ENCODE measurements around the gene SLCO3A1. TPM values are rescaled to one million over a fixed set of nuclear protein-coding genes. Genes with fewer than 3 reads are reported as not detected.
A peak's percentile ranks its signal among the peaks of the same experiment; 100 is the strongest.

Gene SLCO3A1
- total RNA-seq, 1 experiment from 2014 or later: 1.7 TPM

DNA sequence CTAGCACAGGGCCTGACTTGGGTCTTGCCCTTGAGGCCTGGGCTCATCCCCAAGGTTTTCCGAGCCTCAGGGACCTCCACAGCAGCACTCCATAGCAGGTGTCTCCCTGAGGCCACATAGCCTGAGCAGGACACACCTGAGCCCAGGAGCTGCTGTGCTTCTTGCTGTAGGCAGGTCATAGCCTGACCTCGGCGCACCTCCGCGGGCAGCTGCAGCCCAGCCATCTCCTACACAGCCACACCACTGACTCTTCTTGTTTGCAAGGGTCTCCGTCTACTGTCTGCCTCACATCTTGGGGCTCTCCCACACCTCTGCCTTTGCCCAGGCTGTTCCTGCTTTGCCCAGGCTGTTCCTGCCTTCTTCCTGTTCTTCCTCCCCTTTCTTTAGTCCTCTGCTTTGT, 224.8 kb downstream of the SLCO3A1 start:
- no peak for DNase-seq (ENCODE audit: low read depth, low spot score)
- in situ Hi-C loops (cut with HindIII; ENCODE audit: low pct_unique_long_range_greater_than_20kb, low sequenced_read_pairs): no loop called here

DNA sequence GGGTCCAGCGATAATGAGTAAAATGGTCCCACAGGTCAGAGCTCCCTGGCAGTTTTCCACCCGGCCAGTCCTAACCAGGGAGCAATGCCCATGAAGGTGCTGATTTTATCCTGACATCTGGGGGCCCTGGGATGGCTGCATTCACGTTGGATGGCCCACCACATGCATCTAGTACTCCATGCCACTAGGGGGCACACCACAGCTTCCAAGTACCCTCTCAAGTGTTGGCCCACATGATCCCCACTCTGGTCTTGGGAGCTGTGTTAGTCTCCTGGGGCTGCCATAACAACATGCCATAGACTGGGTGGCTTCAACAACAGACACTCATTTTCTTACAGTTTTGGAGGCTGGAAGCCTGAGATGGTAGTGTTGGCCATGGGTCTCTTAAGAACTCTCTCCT, 225.5 kb downstream of the SLCO3A1 start:
- DNase-seq (ENCODE audit: low read depth, low spot score): peak; percentile 53

DNA sequence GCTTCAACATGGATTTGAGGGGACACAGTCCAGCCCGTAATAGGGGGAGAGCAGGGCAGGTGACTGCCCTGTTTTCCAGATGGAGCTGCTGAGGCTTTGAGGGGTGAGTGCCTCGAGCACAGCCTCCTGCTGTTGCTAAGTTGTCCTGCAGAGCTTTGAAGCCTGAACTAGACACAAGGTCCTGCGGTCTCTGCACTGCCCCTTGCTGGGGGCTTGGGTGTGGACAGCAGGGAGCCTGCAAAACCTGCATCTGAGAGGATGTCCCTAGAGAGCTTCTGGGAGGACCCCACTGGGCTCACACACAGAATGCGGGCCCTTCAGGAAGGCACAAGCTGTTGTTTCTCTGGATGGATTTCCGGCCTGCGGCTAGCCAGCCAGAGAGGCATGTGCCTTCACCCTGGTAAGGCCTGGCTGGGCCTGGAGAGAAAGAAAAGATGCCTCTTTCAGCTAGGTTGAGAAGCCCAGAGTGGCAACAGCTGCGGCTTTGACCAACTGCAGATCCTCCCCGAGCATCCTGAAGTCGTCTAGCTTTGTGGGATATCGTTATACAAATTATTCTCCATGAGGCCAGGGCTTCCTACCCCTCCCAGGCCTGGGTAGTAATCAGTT, 226.2 kb downstream of the SLCO3A1 start:
- no peak for DNase-seq (ENCODE audit: low read depth, low spot score)
- in situ Hi-C loops (cut with HindIII; ENCODE audit: low pct_unique_long_range_greater_than_20kb, low sequenced_read_pairs): no loop called here

More for the DNA sequence above, 225.5 kb downstream of the SLCO3A1 start:
- in situ Hi-C loops (cut with HindIII; ENCODE audit: low pct_unique_long_range_greater_than_20kb, low sequenced_read_pairs): no loop called here

DNA sequence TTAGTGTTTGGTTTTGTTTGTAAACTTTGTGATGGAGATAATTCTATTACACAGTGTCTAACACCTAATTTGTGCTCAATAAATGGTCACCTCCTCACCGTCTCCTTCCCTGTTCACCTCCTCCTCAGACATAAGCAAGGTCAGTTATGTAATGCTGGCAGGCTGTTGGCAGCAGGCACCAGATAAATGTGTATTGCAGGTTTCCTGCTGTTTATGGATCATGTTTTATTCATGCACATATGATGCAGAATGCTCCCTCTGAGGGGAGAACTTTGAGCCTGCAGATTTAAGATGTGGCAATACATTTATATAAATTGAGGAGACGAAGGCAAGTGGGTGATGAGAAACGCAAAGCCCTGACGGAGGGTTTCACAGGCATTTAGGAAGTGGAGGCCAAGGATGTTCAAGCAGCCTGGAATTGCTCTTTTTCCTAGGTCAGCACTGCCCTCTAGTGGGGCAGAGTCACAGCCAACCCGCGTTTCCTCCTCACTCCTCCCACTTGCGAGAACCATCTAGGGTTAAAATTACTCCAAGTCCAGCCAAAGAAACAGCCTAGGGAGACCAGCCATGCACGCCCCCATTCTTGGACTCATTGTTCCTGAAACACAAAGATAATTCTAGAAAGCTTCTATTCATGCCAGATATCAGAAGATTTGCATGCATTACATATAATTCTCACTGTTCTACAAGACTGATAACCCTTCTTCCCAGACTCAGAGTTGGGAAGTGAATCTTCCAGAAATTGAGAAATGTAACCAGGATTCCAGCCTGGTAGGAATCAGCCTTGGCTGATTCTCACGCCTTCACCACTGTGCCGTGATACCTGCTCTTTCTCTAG, 228.7 kb downstream of the SLCO3A1 start:
- peak; percentile 84 for DNase-seq (ENCODE audit: low read depth, low spot score)
- in situ Hi-C loops (cut with HindIII; ENCODE audit: low pct_unique_long_range_greater_than_20kb, low sequenced_read_pairs): no loop called here

DNA sequence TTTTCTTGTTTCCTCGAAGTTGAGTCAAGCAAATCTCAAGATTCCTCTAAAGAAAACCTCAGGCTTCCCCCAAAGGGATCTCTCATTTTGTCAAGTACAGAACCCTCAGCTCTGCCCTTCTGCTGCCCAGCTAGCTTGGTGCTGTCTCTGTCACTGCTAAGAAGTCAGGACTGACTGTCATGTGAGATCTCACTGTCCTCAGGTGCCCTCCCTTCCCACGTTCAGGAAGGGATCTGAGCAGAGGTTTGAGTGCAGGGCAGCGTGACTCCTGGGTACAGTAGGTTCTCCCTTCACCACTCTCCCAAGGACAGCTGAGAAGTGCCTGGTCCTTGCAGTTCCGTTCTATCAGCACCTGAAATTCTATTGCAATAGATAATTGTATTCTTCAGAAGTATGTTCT, 229.7 kb downstream of the SLCO3A1 start:
- DNase-seq (ENCODE audit: low read depth, low spot score): no peak
- in situ Hi-C loops (cut with HindIII; ENCODE audit: low pct_unique_long_range_greater_than_20kb, low sequenced_read_pairs): no loop called here

DNA sequence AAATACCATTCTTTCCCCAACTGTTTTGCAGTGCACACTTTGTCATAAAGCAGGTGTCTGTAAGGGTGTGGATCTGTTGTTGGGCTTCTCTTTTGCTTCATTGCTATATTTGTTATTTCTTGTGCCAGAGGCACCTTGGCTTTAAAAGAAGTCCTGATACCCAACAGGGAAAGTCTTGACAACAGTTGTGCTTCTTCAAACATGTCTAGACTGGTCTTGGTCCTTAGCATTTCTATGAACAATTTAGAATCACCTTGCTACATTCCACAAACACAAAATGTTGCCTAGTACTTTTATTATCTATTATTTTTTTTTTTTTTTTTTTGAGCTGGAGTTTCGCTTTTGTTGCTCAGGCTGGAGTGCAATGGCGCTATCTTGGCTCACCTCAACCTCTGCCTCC, 233.7 kb downstream of the SLCO3A1 start:
- no peak for DNase-seq (ENCODE audit: low read depth, low spot score)
- in situ Hi-C loops (cut with HindIII; ENCODE audit: low pct_unique_long_range_greater_than_20kb, low sequenced_read_pairs): no loop called here

DNA sequence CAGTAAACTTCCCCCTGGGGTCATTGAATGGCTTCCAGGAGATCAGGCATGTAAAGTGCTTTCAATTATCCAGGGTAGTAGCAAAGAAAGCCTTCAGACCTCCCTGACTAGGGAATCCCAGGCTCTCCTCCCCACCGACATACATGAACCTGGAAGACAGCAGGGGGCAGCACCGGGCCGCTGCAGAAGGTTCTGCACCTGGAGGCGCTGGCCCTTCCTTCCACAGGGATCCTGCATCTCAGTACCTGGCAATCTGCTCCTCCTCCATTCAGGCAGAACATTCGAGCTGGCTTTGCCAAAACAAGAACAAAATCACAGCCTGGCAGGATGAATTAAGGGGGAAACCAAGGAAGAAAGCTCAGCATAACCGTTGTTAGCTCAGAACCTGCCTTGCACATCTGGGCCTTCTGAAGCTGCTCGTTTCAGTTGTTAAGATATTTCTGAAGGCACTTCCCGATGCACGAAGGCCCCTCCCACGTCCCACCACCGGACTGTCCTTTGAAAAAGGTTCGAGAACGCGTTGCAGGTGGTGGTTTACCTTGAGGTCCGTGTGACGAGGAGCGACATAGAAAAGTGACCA, 237.7 kb downstream of the SLCO3A1 start:
- DNase-seq (ENCODE audit: low read depth, low spot score): peak; percentile 61
- in situ Hi-C loops (cut with HindIII; ENCODE audit: low pct_unique_long_range_greater_than_20kb, low sequenced_read_pairs): no loop called here

DNA sequence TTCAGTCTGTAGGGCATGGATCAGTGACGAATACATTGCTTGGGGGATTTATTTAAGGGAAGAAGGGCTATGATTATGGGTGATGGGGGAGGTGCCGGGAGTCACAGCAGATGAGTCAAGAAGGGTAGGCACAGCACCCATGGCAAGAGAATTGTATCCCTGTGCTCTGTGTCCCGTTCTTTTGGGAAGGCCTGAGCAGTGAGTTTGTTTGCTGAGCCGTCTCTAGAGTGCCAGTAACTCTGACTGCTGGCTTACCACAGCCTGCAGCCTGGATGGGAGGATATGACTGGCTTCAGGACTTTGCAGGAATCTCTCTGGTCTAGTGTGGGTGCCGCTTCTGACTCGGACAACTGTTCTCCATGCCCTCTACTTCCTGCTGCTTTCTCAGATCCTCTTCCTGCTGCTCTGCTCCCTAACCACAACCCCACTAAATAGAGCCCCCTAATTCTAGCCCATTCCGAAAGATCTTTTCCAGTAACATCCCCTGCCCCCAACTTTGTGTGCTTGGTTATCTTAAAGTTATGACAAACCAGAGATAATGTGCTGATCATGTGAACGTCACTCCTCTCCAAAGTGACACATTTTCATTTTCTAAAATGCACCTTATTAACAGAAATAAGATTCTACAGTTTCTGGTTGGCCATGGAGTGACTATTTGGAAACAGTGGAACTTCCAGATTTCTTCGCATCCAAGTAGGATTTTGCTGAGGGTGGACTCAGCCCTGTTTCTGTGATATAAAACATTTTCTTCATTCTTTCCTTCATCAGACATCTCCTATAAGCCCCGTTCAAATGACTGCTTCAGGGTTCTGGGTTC, 239.0 kb downstream of the SLCO3A1 start:
- DNase-seq (ENCODE audit: low read depth, low spot score): no peak
- in situ Hi-C loops (cut with HindIII; ENCODE audit: low pct_unique_long_range_greater_than_20kb, low sequenced_read_pairs): no loop called here

DNA sequence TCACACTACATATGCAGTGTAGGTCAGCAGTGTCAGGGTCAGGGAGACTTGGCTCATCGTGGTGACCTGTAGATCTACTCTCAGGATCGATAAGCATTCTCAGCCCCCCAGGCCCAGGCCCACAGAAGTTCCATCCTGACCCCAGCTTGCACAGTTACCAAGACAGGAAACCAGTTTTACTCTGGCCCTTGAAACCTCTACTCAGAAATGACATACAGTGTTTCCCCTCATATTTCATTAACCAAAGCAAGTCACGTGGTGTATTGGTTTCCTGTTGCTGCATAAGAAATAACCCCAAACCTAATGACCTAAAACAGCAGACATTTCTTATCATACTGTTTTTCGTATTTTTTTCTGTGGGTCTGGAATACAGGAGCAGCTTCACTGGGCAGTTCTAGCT, 242.2 kb downstream of the SLCO3A1 start:
- in situ Hi-C loops (cut with HindIII; ENCODE audit: low pct_unique_long_range_greater_than_20kb, low sequenced_read_pairs): no loop called here
- DNase-seq (ENCODE audit: low read depth, low spot score): no peak

DNA sequence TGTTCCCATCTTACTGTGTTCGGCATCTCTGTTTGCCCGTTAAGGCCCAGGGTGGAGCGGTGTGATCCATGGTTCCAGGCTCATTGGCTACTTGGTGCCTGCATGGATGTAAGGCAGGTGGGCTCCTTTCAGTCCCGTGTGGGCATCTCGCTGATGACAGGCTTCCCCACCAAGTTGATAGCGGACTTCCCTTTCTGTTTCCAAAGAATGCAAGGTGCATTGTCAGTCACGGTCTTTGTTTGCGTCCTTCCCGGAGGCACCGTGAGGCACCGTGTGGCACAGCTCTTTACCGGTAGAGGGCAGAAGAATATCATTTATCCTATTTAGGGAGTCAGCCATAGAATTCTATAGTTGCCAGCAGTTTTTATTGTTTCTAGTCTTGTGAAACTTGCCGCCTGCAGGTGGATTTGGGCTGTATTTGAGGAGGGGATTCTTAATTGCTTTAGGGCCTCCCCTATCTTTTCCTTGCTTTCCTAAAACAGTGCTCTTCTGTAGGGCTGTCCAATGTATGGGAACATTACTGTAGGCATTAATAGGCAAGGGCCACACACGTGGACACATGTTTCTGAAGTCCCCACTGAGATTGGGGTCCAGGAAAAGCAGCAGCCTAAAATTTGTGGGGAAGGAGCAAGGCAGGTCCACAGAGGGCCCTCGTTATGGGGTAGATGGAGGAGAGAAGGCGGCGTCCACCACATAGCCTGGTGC, 244.1 kb downstream of the SLCO3A1 start:
- in situ Hi-C loops (cut with HindIII; ENCODE audit: low pct_unique_long_range_greater_than_20kb, low sequenced_read_pairs): no loop called here
- peak; percentile 61 for DNase-seq (ENCODE audit: low read depth, low spot score)

DNA sequence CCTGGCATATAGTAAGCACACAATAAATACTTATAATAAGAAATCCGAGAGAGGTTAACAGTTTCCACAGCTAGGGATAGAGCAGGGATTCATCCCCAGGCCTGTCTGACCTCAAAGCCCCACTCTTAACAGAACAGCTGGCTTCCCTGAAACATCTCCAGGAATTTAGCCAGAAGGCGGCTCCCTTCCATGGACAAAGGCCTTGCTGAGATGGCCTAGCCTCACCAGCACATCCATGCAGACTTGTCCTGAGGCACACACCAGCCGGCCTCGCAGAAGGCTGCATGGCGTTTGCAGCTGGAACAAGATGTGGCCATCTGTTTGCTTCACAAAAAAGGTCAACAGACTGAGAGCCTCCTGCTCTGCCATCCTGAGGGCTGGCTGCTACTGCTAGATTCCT, 245.4 kb downstream of the SLCO3A1 start:
- in situ Hi-C loops (cut with HindIII; ENCODE audit: low pct_unique_long_range_greater_than_20kb, low sequenced_read_pairs): no loop called here

DNA sequence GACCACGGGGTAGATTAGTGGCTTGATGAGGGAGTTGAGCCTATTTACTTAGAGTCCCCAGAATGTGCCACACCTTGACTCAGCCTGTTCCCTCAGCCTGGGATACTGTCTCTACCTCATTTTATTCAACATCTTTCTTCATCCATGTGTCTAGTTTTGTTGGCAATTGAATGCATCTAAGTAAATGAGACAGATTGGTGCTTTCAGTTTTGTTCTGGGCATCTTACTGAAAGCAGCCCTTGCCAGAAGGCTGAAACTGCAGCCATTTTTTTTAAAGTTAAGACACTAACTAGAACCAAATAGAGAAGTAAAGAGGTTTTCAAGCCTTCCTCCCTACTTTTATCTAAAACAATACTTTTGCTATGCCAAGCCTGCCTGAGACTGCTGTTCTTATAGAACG, 246.8 kb downstream of the SLCO3A1 start:
- in situ Hi-C loops (cut with HindIII; ENCODE audit: low pct_unique_long_range_greater_than_20kb, low sequenced_read_pairs): no loop called here
- DNase-seq (ENCODE audit: low read depth, low spot score): no peak

More for the DNA sequence above, 245.4 kb downstream of the SLCO3A1 start:
- DNase-seq (ENCODE audit: low read depth, low spot score): peak; percentile 71

DNA sequence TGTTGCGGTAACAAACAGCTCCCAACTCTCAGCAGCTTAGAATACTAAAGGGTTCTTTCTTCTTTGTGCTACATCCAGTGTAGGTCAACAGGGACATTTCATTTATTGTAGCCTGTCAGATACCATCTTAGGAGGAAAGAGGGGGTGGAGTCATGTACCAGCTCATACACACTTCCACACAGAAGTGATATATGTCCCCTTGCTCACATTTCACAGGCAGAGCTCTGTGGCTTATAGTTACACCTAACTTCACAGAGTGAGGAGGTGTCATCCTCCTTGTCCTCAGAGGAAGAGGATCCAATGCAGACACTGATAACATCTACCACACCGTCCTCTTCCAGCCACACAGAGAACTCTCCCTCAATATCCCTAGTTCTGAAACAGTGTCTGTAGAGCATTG, 247.2 kb downstream of the SLCO3A1 start:
- no peak for DNase-seq (ENCODE audit: low read depth, low spot score)
- in situ Hi-C loops (cut with HindIII; ENCODE audit: low pct_unique_long_range_greater_than_20kb, low sequenced_read_pairs): no loop called here

DNA sequence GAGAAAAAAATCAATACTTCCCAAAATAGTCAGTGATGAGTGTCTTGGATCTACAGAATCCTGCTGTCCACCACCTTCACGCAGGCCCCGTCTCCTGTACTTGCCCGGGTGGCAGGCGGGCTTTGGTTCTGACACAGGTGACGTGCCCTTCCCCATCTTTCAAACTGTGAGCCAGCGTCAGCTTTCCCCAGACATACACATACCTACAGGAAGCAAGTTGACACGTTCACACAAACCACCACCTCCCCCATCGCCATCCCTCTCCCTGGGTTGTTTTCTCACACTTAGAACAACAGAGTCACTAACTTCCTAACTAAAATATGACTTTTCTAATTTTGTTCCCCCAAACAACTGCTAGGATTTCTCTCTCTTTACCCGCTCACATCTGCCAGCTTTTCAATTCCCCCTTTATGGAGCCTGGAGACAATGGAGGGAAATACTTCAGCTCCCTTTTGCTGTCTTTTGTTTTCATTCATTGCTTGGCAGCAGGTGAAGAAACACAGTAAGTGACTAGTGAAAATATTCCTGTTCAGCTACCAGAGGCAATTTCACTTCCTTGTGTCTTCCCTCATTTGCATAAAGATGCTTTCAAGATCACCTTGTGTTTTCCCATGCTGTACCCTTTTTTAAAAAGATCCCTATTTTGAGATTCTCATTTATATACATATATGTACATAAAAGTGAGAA, 248.3 kb downstream of the SLCO3A1 start:
- in situ Hi-C loops (cut with HindIII; ENCODE audit: low pct_unique_long_range_greater_than_20kb, low sequenced_read_pairs): no loop called here

DNA sequence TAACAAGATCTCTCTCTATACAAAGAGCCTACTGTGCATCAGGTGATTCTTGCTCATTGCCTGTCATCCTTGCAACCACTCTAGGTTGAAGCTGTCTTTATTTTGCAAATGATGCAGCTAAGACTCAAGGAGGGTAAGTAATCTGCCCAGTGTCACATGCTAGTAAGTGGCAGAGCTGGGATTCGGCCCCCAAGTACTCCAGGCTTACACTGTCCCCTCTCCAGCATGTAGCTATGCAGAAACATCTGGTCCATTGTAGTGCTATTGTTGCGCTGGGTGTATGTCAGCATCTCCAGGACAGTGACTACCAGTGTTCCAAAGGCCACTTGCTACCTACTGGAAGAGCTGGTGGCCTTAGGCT, 248.9 kb downstream of the SLCO3A1 start:
- no peak for DNase-seq (ENCODE audit: low read depth, low spot score)

More for the DNA sequence above, 248.3 kb downstream of the SLCO3A1 start:
- no peak for DNase-seq (ENCODE audit: low read depth, low spot score)

DNA sequence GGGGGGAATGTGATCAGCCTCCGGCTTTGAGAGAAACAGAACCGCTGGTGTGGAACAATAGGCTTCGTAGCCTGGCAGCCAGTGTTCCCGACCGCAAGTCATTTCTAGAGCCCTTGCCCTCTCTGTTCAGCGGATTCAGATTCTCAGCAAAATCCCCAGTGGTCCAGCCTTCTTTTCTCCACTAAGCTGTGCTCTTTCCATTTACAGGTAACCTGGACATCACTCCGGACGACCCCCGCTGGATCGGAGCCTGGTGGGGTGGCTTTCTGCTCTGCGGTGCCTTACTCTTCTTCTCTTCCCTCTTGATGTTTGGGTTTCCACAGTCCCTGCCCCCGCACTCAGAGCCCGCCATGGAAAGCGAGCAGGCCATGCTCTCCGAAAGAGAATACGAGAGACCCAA, 250.6 kb downstream of the SLCO3A1 start:
- DNase-seq (ENCODE audit: low read depth, low spot score): no peak
- in situ Hi-C loops (cut with HindIII; ENCODE audit: low pct_unique_long_range_greater_than_20kb, low sequenced_read_pairs): no loop called here

More for the DNA sequence above, 248.9 kb downstream of the SLCO3A1 start:
- in situ Hi-C loops (cut with HindIII; ENCODE audit: low pct_unique_long_range_greater_than_20kb, low sequenced_read_pairs): no loop called here

DNA sequence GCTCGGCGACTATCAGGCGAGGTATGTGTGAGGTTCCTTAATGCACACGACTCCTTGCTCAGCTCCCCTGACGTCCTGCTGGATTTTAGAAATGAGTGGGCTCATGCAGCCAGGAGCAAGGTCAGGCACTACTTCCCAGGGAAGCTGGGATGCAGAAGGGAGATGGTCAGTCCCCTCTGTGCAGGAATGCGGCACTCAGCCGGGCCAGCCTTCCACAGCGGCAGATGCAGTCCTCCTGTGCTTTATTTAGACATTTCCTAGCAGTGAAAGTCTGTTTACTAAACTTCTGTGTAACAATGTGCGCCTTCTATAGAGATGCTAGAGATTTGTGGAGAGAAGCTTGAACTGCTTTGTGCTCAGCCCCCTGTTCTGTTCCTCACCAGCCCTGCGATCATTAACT, 252.1 kb downstream of the SLCO3A1 start:
- in situ Hi-C loops (cut with HindIII; ENCODE audit: low pct_unique_long_range_greater_than_20kb, low sequenced_read_pairs): no loop called here
- no peak for DNase-seq (ENCODE audit: low read depth, low spot score)

Measured in SK-MEL-5 (cell line).